HFFc6 (cell line): ENCODE results near the gene PCSK6. TPM values are rescaled to one million over a fixed set of nuclear protein-coding genes. Genes with fewer than 3 reads are reported as not detected.

ENCODE experiments used
- DNase-seq: peaks from one replicate; pipeline ENCODE4 v3.0.0-alpha.2; 2018
- H3K27ac Mint-ChIP-seq: 2 replicates; pipeline ENCODE4 v1.8.0; 2020; ENCODE audit warnings: mild to moderate bottlenecking, mixed read lengths
- H3K27me3 Mint-ChIP-seq: 2 replicates; pipeline ENCODE4 v1.8.0; 2021; ENCODE audit warnings: mild to moderate bottlenecking, moderate library complexity, mixed read lengths; ENCODE audit not compliant: insufficient read depth
- H3K36me3 Mint-ChIP-seq: 2 replicates; pipeline ENCODE4 v1.8.0; 2021; ENCODE audit warnings: low read depth, mixed read lengths
- H3K4me1 Mint-ChIP-seq: 2 replicates; pipeline ENCODE4 v1.8.0; 2020; ENCODE audit warnings: low read depth, mixed read lengths
- H3K4me3 Mint-ChIP-seq: 2 replicates; pipeline ENCODE4 v1.8.0; 2020; ENCODE audit warnings: mild to moderate bottlenecking, moderate library complexity, mixed read lengths
- H3K9me3 Mint-ChIP-seq: 2 replicates; pipeline ENCODE4 v1.8.0; 2020; ENCODE audit warnings: mild to moderate bottlenecking, mixed read lengths
- total RNA-seq, 6 experiments: library from RNA; stranded (reverse); fragmentation: NEBNext Ultra II Directional; extraction: Animal tissue kit (Norgen Biotek cat#: 25700); gene quantifications; 2 replicates in 1 of 6; 3 replicates in 5 of 6; pipeline ENCODE4 v1.2.3, GENCODE V29; 2021
- TF ChIP-seq, protein P1 (sequence below): fragments of 200-600 bp; sonication (generic); IDR thresholded peaks from 2 replicates; pipeline ENCODE4 v1.5.0; 2021; ENCODE audit warnings: antibody characterized with exemption, mild to moderate bottlenecking

PCSK6 gene
- total RNA-seq, 6 experiments from 2014 or later = not detected

DNA sequence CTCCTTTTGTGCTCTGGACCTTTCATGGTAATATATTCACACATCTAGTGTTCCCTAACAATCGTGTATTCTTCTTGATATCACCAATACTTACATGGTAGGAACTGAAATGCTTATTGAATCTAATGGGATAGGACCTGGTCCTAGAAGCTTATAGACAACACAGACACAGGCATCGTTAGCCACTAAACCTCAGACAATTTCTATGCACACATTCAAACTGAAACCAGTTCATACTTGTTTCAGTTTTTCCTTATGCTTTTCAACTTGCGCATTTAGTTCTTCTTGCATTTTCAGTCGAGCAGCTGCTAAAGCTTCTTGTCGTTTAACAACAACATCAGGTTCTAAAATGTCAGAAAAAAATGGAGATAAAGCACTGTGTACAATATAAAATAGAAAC lies 214.5 kb downstream of the PCSK6 start:
- H3K4me1 Mint-ChIP-seq = peaks cover 20% of the 10 kb centered on the region
- peaks cover 55% of the 10 kb centered on the region for H3K36me3 Mint-ChIP-seq
- no peak for DNase-seq
- no peaks in the 10 kb centered on the region; the same call in 1 of the 2 replicates for H3K27me3 Mint-ChIP-seq
- no peak overlapping the region for H3K27ac Mint-ChIP-seq
- no peak overlapping the region for H3K4me3 Mint-ChIP-seq
- TF ChIP-seq, protein P1, sequence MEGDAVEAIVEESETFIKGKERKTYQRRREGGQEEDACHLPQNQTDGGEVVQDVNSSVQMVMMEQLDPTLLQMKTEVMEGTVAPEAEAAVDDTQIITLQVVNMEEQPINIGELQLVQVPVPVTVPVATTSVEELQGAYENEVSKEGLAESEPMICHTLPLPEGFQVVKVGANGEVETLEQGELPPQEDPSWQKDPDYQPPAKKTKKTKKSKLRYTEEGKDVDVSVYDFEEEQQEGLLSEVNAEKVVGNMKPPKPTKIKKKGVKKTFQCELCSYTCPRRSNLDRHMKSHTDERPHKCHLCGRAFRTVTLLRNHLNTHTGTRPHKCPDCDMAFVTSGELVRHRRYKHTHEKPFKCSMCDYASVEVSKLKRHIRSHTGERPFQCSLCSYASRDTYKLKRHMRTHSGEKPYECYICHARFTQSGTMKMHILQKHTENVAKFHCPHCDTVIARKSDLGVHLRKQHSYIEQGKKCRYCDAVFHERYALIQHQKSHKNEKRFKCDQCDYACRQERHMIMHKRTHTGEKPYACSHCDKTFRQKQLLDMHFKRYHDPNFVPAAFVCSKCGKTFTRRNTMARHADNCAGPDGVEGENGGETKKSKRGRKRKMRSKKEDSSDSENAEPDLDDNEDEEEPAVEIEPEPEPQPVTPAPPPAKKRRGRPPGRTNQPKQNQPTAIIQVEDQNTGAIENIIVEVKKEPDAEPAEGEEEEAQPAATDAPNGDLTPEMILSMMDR = no peak
- H3K9me3 Mint-ChIP-seq = no peaks in the 10 kb centered on the region

DNA sequence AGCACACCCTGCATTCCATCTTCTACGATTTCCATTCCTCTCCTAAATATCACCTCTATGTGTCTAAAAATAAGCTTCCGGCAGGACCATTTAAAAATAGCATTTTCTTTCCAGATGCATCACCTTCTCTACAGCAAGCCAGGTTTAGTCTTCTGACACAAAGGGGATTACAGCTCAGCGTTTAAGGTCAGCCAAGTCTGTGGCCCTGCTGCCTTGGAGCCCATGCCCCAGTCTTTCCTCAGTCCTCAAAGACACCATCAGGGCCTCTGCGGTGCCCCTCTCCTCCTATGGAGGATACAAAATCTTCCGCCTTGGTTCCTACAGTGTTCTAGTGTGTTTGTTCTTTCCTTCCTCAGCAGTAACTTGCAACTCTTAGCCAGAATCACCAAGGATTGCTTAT lies 216.0 kb downstream of the PCSK6 start:
- DNase-seq = no peak
- Mint-ChIP-seq H3K36me3 (peaks cover 68% of the 10 kb centered on the region), H3K4me3 (no peak overlapping the region), H3K27ac (no peak overlapping the region), H3K27me3 (no peaks in the 10 kb centered on the region; the same call in 1 of the 2 replicates), H3K4me1 (peaks cover 30% of the 10 kb centered on the region), H3K9me3 (no peaks in the 10 kb centered on the region)
- TF ChIP-seq, protein P1 = no peak

DNA sequence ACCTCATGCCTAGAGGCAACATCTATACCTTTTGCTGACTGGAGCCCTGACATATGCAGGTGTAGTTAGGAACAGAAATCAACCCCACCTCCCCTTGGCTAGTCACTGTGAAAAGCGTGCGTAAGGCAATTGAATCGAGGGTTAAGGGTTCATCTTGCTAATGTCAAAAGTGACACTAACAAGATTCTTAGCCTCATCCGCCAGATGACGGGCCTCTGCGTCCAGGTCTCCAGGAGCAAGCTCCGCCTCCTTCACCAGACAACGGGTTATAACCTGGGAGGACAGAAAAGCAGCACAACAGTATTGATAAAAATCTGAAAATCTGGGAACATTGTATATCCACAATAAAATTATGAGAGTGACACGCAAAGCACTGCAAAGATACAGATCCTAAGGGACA lies 216.9 kb downstream of the PCSK6 start:
- H3K4me3 Mint-ChIP-seq = no peak overlapping the region
- no peaks in the 10 kb centered on the region; the same call in 1 of the 2 replicates for H3K27me3 Mint-ChIP-seq
- DNase-seq = no peak
- no peak overlapping the region for H3K27ac Mint-ChIP-seq
- TF ChIP-seq, protein P1 = no peak
- H3K9me3 Mint-ChIP-seq = no peaks in the 10 kb centered on the region
- peaks cover 32% of the 10 kb centered on the region for H3K4me1 Mint-ChIP-seq
- peaks cover 68% of the 10 kb centered on the region for H3K36me3 Mint-ChIP-seq

DNA sequence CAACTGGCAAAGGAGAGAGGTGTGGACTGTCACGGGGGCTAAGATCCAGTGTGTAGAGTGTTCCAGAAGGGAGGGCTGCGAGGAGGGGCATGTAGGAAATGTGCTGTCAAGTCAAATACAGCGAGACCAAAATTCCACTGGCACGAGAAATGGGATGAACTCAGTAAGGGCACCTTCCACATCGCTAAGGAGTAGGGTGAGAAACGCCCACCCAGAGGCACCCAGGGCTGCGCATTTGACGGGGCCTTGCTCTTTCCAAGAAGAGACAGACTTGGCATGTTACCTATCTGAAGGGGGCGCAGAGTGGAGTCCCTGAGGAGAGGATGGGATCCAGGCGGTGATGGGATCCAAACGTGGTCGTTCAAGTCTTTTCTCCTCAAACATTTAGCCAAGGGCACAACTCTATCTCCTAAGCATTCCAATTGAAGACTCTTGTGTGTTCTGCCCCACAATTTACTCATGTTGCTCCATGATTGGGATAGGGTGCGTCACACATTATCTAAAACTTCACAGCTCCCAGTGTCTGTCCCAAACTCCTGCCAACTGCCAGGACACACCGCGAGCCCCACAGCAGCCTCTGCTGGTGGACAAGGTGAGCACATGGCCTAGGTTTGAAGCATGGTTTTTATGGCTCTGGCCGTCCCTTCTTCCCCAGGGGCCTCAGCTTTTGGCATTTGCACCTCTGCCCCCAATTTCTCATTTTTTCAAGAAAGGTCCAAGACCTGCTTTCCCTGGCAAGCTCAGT lies 219.9 kb downstream of the PCSK6 start:
- no peaks in the 10 kb centered on the region for H3K9me3 Mint-ChIP-seq
- H3K27me3 Mint-ChIP-seq = peaks cover 3% of the 10 kb centered on the region
- TF ChIP-seq, protein P1 = peak; percentile 67
- DNase-seq = peak; percentile 39
- H3K4me1 Mint-ChIP-seq = peaks cover 47% of the 10 kb centered on the region
- H3K36me3 Mint-ChIP-seq = peaks cover 54% of the 10 kb centered on the region
- no peak overlapping the region for H3K4me3 Mint-ChIP-seq
- H3K27ac Mint-ChIP-seq = peak overlapping the region; percentile 36

DNA sequence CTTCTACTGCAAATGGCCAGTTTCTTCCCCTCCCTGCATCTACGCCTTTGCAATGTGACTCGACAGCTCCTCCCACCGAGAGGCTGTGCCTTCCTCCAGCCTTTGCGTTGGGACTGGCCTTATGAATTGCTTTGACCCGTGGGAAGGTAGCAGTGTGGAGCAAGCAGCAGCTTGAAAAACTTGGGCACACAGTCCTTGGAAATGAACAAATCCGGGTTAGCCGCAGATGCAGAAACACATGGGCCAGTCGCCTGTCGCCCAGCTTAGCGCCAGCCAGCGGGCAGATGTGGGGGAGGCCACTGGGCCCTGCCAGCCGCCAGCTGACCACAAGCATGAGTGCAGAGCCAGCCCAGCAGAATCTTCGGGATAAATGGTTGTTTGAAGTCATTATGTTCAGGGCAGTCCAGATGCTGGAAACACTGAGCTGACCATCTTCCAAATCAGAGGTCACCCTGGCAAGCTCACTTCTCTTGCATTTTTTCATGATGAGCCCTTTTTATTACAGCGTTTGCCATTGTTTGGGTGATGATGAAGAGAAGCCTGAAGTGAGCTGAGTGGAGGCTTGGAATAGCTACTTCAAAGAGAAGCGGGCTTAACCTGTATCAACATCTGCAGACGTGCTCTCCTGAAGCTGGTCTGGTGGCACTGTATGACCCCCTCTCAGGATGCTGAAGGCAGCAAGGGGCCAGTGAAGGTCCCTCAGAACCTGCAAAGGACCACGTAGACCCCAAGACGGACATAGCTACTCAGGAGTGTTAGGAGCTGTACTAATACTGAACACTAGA lies 222.0 kb downstream of the PCSK6 start:
- Mint-ChIP-seq H3K4me3 (peak overlapping the region; percentile 79), H3K36me3 (peaks cover 35% of the 10 kb centered on the region), H3K27me3 (peaks cover 5% of the 10 kb centered on the region), H3K27ac (peak overlapping the region; percentile 97), H3K9me3 (no peaks in the 10 kb centered on the region), H3K4me1 (peaks cover 47% of the 10 kb centered on the region)
- TF ChIP-seq, protein P1 = 0 out of 2 replicates have a peak, but pooled peaks have one; percentile 25
- peak; percentile 87 for DNase-seq
